HepG2 (cell line): ENCODE results near the gene DEPDC1B. TPM values are rescaled to one million over a fixed set of nuclear protein-coding genes. Genes with fewer than 3 reads are reported as not detected.

Experiments
- CBX5 ChIP-seq: sonication (generic); formaldehyde crosslinking; IDR thresholded peaks from 2 replicates; pipeline ENCODE4 v1.4.0; 2020; ENCODE audit warnings: missing genetic modification reagents, borderline replicate concordance
- CCDC6 ChIP-seq: sonication (generic); formaldehyde crosslinking; IDR thresholded peaks from 2 replicates; pipeline ENCODE4 v1.8.1; 2022; ENCODE audit warnings: mild to moderate bottlenecking, missing genetic modification reagents, moderate library complexity
- CHD4 ChIP-seq: fragments of 200-600 bp; sonication (generic); IDR thresholded peaks from 2 replicates; pipeline ENCODE4 v1.7.0; 2017; ENCODE audit warnings: mild to moderate bottlenecking, low read length, borderline replicate concordance
- EP300 ChIP-seq, 3 experiments: sonication (generic) in 1 of 3; formaldehyde crosslinking in 1 of 3; IDR thresholded peaks; 2 replicates each; pipeline versions ENCODE4 v1.5.1 to v1.6.1; 2011 to 2020; ENCODE audit warnings: low read depth in 2 of 3, low read length in 2 of 3, borderline replicate concordance in 1 of 3, improper control_type of control experiment in 1 of 3, mild to moderate bottlenecking in 1 of 3, missing genetic modification reagents in 1 of 3, moderate library complexity in 1 of 3
- ISX ChIP-seq: sonication (generic); formaldehyde crosslinking; conservative IDR thresholded peaks from 2 replicates; pipeline ENCODE4 v1.5.0; 2020; ENCODE audit warnings: missing genetic modification reagents
- KAT8 ChIP-seq: IDR thresholded peaks from 2 replicates; pipeline ENCODE4 v1.6.1; 2016; ENCODE audit warnings: missing genetic modification reagents, missing compliant biosample characterization
- LCORL ChIP-seq, 2 experiments: fragments of 450-650 bp in 1 of 2; sonication (generic) in 1 of 2; formaldehyde crosslinking in 1 of 2; IDR thresholded peaks; 2 replicates each; pipeline versions ENCODE4 v1.5.0 to v1.6.1; 2017 to 2020; ENCODE audit warnings: antibody characterized with exemption in 1 of 2, missing genetic modification reagents in 1 of 2
- MEIS2 ChIP-seq: sonication (generic); formaldehyde crosslinking; IDR thresholded peaks from 2 replicates; pipeline ENCODE4 v1.9.0; 2021; ENCODE audit warnings: mild to moderate bottlenecking, missing genetic modification reagents
- MIXL1 ChIP-seq: IDR thresholded peaks from 2 replicates; pipeline ENCODE4 v1.6.1; 2016
- MYPOP ChIP-seq: sonication (generic); formaldehyde crosslinking; IDR thresholded peaks from 2 replicates; pipeline ENCODE4 v1.8.1; 2023; ENCODE audit warnings: mild to moderate bottlenecking, moderate library complexity, missing genetic modification reagents
- NR2F6 ChIP-seq, 2 experiments: IDR thresholded peaks; 2 replicates each; pipeline ENCODE4 v1.6.1; 2016; ENCODE audit warnings: antibody characterized with exemption in 1 of 2, mild to moderate bottlenecking in 1 of 2
- PAX8 ChIP-seq: sonication (generic); formaldehyde crosslinking; IDR thresholded peaks from 2 replicates; pipeline ENCODE4 v1.8.0; 2022; ENCODE audit warnings: mild to moderate bottlenecking, missing genetic modification reagents, borderline replicate concordance
- PITX1 ChIP-seq: sonication (generic); formaldehyde crosslinking; IDR thresholded peaks from 2 replicates; pipeline ENCODE4 v1.5.1; 2020; ENCODE audit warnings: mild to moderate bottlenecking, missing genetic modification reagents
- SNAPC2 ChIP-seq: sonication (generic); formaldehyde crosslinking; IDR thresholded peaks from 2 replicates; pipeline ENCODE4 v1.8.1; 2022; ENCODE audit warnings: mild to moderate bottlenecking, missing genetic modification reagents
- ZBTB34 ChIP-seq: sonication (generic); formaldehyde crosslinking; IDR thresholded peaks from 2 replicates; pipeline ENCODE4 v1.8.0; 2022; ENCODE audit warnings: mild to moderate bottlenecking, missing genetic modification reagents
- ZIK1 ChIP-seq: sonication (generic); formaldehyde crosslinking; IDR thresholded peaks from 2 replicates; pipeline ENCODE4 v1.5.0; 2020; ENCODE audit warnings: mild to moderate bottlenecking, low read depth, missing genetic modification reagents, borderline replicate concordance
- ZNF460 ChIP-seq: sonication (generic); formaldehyde crosslinking; IDR thresholded peaks from 2 replicates; pipeline ENCODE4 v1.5.1; 2020; ENCODE audit warnings: missing genetic modification reagents, mild to moderate bottlenecking, borderline replicate concordance
- ZNF709 ChIP-seq: sonication (generic); formaldehyde crosslinking; IDR thresholded peaks from 2 replicates; pipeline ENCODE4 v1.5.0; 2020; ENCODE audit warnings: mild to moderate bottlenecking, missing genetic modification reagents
- ZNF75D ChIP-seq: sonication (generic); formaldehyde crosslinking; IDR thresholded peaks from 2 replicates; pipeline ENCODE4 v1.8.1; 2023; ENCODE audit warnings: missing genetic modification reagents, mild to moderate bottlenecking, borderline replicate concordance
- ZNF83 ChIP-seq: sonication (generic); formaldehyde crosslinking; IDR thresholded peaks from 2 replicates; pipeline ENCODE4 v1.4.0; 2020; ENCODE audit warnings: missing genetic modification reagents, mild to moderate bottlenecking, borderline replicate concordance
- ZSCAN9 ChIP-seq: IDR thresholded peaks from 2 replicates; pipeline ENCODE4 v1.6.1; 2016; ENCODE audit warnings: borderline replicate concordance
- polyA plus RNA-seq, 8 experiments: library from polyadenylated mRNA; depleted of rRNA in 3 of 8; stranded (reverse) in 7 of 8; unstranded in 1 of 8; fragments of >200 nt; fragmentation: Illumina TruSeq in 4 of 8; extraction: Trizol in 4 of 8; gene quantifications; 2 replicates each; pipeline versions ENCODE4 v1.2.1 to v1.2.3, GENCODE V29; 2011 to 2016; ENCODE audit warnings: low read depth in 4 of 8, missing spikeins in 1 of 8, mixed read lengths in 1 of 8; ENCODE audit not compliant: insufficient read depth in 1 of 8
- total RNA-seq, 5 experiments: library from RNA; depleted of rRNA; stranded (reverse); fragments of >200 nt; fragmentation: Illumina TruSeq; extraction: Trizol; gene quantifications; 2 replicates each; pipeline ENCODE4 v1.2.3, GENCODE V29; 2016; ENCODE audit warnings: low read depth in 1 of 5
- TF ChIP-seq, protein P1 (sequence below): sonication (generic); formaldehyde crosslinking; IDR thresholded peaks from 2 replicates; pipeline ENCODE4 v1.5.1; 2020; ENCODE audit warnings: mild to moderate bottlenecking, missing genetic modification reagents
- TF ChIP-seq, protein P2 (sequence below): sonication (generic); formaldehyde crosslinking; conservative IDR thresholded peaks from 2 replicates; pipeline ENCODE4 v1.4.0; 2020; ENCODE audit warnings: missing genetic modification reagents

DEPDC1B gene
- total and polyA plus RNA-seq, 2 of the 13 experiments (the other 11 are each of a cell fraction or from before 2014, with no cell fraction given) = 29.5 to 51.3 TPM

- no peak for TF ChIP-seq ZNF460
- TF ChIP-seq CBX5 (CRISPR knock-in tag) = peak; percentile 64; the same call in 1 of the 2 replicates
- TF ChIP-seq, protein P1, sequence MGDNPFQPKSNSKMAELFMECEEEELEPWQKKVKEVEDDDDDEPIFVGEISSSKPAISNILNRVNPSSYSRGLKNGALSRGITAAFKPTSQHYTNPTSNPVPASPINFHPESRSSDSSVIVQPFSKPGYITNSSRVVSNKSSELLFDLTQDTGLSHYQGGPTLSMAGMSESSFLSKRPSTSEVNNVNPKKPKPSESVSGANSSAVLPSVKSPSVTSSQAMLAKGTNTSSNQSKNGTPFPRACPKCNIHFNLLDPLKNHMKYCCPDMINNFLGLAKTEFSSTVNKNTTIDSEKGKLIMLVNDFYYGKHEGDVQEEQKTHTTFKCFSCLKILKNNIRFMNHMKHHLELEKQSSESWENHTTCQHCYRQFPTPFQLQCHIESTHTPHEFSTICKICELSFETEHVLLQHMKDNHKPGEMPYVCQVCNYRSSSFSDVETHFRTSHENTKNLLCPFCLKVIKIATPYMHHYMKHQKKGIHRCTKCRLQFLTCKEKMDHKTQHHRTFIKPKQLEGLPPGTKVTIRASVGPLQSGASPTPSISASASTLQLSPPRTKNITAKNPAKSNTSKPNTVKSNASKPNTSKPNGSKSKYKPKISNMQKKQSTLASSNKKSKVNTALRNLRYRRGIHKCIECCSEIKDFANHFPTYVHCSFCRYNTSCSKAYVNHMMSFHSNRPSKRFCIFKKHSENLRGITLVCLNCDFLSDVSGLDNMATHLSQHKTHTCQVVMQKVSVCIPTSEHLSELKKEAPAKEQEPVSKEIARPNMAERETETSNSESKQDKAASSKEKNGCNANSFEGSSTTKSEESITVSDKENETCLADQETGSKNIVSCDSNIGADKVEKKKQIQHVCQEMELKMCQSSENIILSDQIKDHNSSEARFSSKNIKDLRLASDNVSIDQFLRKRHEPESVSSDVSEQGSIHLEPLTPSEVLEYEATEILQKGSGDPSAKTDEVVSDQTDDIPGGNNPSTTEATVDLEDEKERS (CRISPR knock-in tag) = peak; percentile 73; the same call in 1 of the 2 replicates
- peak; percentile 98 for TF ChIP-seq PITX1 (CRISPR knock-in tag)
- peak; percentile 99 for TF ChIP-seq NR2F6 (IDR thresholded peaks at IDR 0.05)
- peak; percentile 97 for TF ChIP-seq NR2F6 (CRISPR knock-in tag; IDR thresholded peaks at IDR 0.05)
- no peak for TF ChIP-seq ISX (CRISPR knock-in tag)
- TF ChIP-seq CHD4 = peak; percentile 88; the same call in 1 of the 2 replicates
- peak; percentile 93 for TF ChIP-seq MEIS2 (CRISPR knock-in tag)
- TF ChIP-seq ZNF75D (CRISPR knock-in tag) = no peak
- TF ChIP-seq ZBTB34 (CRISPR knock-in tag) = peak; percentile 65; the same call in 1 of the 2 replicates
- no peak for TF ChIP-seq ZNF83
- TF ChIP-seq, protein P2, sequence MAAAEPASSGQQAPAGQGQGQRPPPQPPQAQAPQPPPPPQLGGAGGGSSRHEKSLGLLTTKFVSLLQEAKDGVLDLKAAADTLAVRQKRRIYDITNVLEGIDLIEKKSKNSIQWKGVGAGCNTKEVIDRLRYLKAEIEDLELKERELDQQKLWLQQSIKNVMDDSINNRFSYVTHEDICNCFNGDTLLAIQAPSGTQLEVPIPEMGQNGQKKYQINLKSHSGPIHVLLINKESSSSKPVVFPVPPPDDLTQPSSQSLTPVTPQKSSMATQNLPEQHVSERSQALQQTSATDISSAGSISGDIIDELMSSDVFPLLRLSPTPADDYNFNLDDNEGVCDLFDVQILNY = peak; percentile 70; the same call in 1 of the 2 replicates
- 0 out of 2 replicates have a peak, but pooled peaks have one; percentile 73 for TF ChIP-seq ZSCAN9 (CRISPR knock-in tag)
- no peak for TF ChIP-seq CCDC6
- peak; percentile 94 to 99; a peak in 3 of 4 replicates for TF ChIP-seq EP300 (IDR thresholded peaks at IDR 0.05; ENCODE audit: low read depth in 2 of 2, low read length in 2 of 2)
- peak; percentile 97 for TF ChIP-seq EP300 (CRISPR knock-in tag; IDR thresholded peaks at IDR 0.05; ENCODE audit: borderline replicate concordance)
- 0 out of 2 replicates have a peak, but pooled peaks have one; percentile 54 for TF ChIP-seq PAX8
- no peak for TF ChIP-seq ZIK1 (CRISPR knock-in tag)
- TF ChIP-seq LCORL (IDR thresholded peaks at IDR 0.05) = no peak
- peak; percentile 53; the same call in 1 of the 2 replicates for TF ChIP-seq LCORL (CRISPR knock-in tag; IDR thresholded peaks at IDR 0.05)
- TF ChIP-seq SNAPC2 = 0 out of 2 replicates have a peak, but pooled peaks have one; percentile 58
- 0 out of 2 replicates have a peak, but pooled peaks have one; percentile 12 for TF ChIP-seq ZNF709 (CRISPR knock-in tag)
- peak; percentile 78 for TF ChIP-seq KAT8 (CRISPR knock-in tag)
- peak; percentile 74; the same call in 1 of the 2 replicates for TF ChIP-seq MYPOP
- TF ChIP-seq MIXL1 = peak; percentile 96
Measured at GRCh38 chr5:60672693-60673264, 27.2 kb downstream of the DEPDC1B start (continued).
